GM19099 (cell line): ENCODE results near the gene TES.

Experiments used
- POLR2A ChIP-seq: IDR thresholded peaks from 3 replicates; pipeline ENCODE4 v1.6.1; 2011; ENCODE audit warnings: low read depth; ENCODE audit not compliant: insufficient read length; ENCODE audit errors: extremely low read depth

TES gene

GRCh38 chr7:116305485-116306408 is 95.4 kb downstream of the TES start:
- TF ChIP-seq POLR2A, result no peak

GRCh38 chr7:116306409-116307048 is 96.2 kb downstream of the TES start:
- TF ChIP-seq POLR2A, result no peak

- no peak for TF ChIP-seq POLR2A
Observed at GRCh38 chr7:116307253-116307652, 96.9 kb downstream of the TES start.
